BLaER1 (cell line): ENCODE results near the gene TNFRSF13B.
A peak's percentile ranks its signal among the peaks of the same experiment; 100 is the strongest.

Experiments
- H3K27ac ChIP-seq: shearing (Covaris generic); formaldehyde crosslinking; 2 replicates; pipeline ENCODE4 v1.8.1; 2022
- H3K27me3 ChIP-seq: shearing (Covaris generic); formaldehyde crosslinking; 2 replicates; pipeline ENCODE4 v1.8.1; 2022
- H3K36me3 ChIP-seq: shearing (Covaris generic); formaldehyde crosslinking; 2 replicates; pipeline ENCODE4 v1.8.1; 2022
- H3K4me1 ChIP-seq: shearing (Covaris generic); formaldehyde crosslinking; 2 replicates; pipeline ENCODE4 v1.8.1; 2022
- H3K4me2 ChIP-seq: shearing (Covaris generic); formaldehyde crosslinking; 2 replicates; pipeline ENCODE4 v1.8.1; 2022
- H3K4me3 ChIP-seq: shearing (Covaris generic); formaldehyde crosslinking; 2 replicates; pipeline ENCODE4 v1.8.1; 2022
- H3K9ac ChIP-seq: shearing (Covaris generic); formaldehyde crosslinking; 2 replicates; pipeline ENCODE4 v1.8.1; 2022
- H3K9me3 ChIP-seq: shearing (Covaris generic); formaldehyde crosslinking; 2 replicates; pipeline ENCODE4 v1.8.1; 2022
- H4K20me1 ChIP-seq: shearing (Covaris generic); formaldehyde crosslinking; 2 replicates; pipeline ENCODE4 v1.8.1; 2022
- Cebpa-rat ChIP-seq: shearing (Covaris generic); IDR thresholded peaks from 2 replicates; pipeline ENCODE4 v1.8.1; 2022

TNFRSF13B gene

DNA sequence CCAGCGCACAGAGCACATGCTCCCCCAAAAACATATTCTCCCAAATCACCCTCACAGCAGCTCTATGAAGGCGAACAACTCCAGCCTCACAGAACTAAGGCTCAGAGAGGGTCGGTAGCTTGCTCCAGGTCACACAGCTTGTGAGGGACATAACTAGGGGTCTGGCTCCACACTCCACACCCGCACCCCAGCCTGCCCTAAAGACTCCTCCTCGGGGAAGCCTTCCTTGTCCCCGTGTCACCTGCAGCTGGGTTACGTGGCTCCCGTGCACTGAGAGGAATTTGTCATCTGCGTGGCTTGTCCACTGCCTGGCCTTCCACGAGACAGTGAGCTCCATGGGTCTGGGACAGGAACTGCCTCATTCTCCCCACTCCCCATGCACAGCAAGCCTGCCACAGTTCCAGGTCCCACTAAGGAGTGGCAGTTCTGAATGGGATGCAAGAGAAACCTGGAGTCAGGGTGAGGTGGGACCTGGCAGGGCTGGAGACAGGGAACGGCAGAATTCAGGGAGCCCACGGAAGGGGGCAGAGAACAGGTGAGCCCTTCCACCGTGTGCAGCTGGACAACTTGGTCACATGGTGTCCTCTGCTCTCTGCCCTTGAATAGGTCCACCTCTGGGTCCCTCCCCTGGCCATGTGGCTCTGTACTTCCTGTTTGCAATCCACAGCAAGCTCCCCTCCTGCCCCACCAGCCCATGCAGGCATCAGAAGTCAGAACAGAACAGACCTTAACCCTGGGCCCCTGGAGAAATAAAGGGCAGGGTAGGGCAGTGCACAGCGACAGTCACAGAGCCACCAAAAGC is 27.4 kb downstream of the TNFRSF13B start:
- H3K36me3 ChIP-seq, result peaks cover 9% of the 10 kb centered on the region
- H3K4me2 ChIP-seq, result peak overlapping the region; percentile 72
- no peaks in the 10 kb centered on the region for H4K20me1 ChIP-seq

DNA sequence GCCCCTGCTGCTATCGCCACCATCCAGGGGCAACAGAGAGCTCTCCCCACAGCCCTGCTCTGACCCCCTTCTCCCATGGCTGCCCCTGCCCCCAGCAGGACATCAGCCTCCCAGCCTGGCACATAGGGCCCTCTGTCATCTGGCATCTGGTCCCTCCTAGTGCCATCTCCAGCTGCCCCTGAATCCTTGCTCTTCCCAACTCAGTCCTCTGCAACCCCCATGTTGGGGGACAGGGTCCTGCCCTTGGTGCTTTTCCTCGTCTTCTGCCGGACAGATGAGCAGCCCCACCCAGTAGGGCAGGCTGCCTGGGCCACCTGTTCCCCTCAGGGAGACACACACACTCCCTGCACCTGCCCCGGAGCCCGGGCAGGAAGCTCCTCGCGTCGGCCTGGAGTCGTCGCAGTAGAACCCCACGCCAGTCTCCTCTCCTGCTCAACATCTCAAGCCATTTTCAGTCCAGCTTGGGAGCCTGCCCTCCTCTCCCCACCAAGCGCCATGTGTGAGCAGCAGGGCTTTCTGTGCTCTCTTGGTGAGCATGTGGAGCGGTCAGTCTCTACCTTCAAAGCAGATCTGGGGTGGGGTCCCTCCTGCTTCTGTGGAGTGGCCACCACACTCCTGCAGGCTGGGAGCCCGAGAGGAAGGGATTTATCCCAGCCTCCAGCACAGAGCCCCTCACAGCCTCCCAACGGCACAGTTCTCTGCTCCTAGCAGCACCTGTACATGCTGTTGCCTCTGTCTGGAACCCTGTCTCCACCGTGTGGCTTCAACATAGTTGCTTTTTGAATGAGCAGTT is 28.2 kb downstream of the TNFRSF13B start:
- Histone ChIP-seq H3K9ac (0 out of 2 replicates have a peak overlapping the region, but pooled peaks have one; percentile 6), H3K9me3 (peaks cover 18% of the 10 kb centered on the region), H3K36me3 (peaks cover 8% of the 10 kb centered on the region), H4K20me1 (no peaks in the 10 kb centered on the region), H3K4me1 (peaks cover 69% of the 10 kb centered on the region), H3K4me2 (peak overlapping the region; percentile 72), H3K4me3 (no peak overlapping the region), H3K27me3 (no peaks in the 10 kb centered on the region), H3K27ac (peak overlapping the region; percentile 30; the same call in 1 of the 2 replicates)
- no peak for TF ChIP-seq Cebpa-rat

More for the DNA sequence above, 27.4 kb downstream of the TNFRSF13B start:
- Histone ChIP-seq H3K27me3 (no peaks in the 10 kb centered on the region), H3K27ac (no peak overlapping the region), H3K9ac (0 out of 2 replicates have a peak overlapping the region, but pooled peaks have one; percentile 6), H3K4me1 (peaks cover 61% of the 10 kb centered on the region), H3K4me3 (no peak overlapping the region), H3K9me3 (peaks cover 26% of the 10 kb centered on the region)
- no peak for TF ChIP-seq Cebpa-rat

DNA sequence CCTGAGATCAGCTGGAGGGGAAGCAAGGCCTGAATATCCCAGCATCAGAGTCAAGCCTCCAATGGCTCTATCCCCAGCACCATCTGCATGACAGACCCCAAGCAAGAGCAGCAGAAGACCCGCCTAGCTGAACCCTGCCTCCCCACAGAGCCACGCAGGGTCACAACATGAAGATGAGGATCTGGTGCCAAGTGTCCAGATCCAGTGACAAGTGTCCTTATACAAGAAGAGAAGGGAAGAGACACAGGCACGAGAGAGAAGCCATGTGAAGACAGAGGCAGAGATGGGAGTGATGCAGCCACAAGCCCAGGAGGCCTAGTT is 28.9 kb downstream of the TNFRSF13B start:
- Histone ChIP-seq H4K20me1 (no peaks in the 10 kb centered on the region), H3K9me3 (peaks cover 11% of the 10 kb centered on the region), H3K36me3 (peaks cover under 1% of the 10 kb centered on the region; the same call in 1 of the 2 replicates), H3K4me3 (no peak overlapping the region), H3K9ac (no peak overlapping the region), H3K4me2 (peak overlapping the region; percentile 72; the same call in 1 of the 2 replicates), H3K4me1 (peaks cover 74% of the 10 kb centered on the region), H3K27ac (peak overlapping the region; percentile 26; the same call in 1 of the 2 replicates), H3K27me3 (no peaks in the 10 kb centered on the region)
- TF ChIP-seq Cebpa-rat, result no peak

DNA sequence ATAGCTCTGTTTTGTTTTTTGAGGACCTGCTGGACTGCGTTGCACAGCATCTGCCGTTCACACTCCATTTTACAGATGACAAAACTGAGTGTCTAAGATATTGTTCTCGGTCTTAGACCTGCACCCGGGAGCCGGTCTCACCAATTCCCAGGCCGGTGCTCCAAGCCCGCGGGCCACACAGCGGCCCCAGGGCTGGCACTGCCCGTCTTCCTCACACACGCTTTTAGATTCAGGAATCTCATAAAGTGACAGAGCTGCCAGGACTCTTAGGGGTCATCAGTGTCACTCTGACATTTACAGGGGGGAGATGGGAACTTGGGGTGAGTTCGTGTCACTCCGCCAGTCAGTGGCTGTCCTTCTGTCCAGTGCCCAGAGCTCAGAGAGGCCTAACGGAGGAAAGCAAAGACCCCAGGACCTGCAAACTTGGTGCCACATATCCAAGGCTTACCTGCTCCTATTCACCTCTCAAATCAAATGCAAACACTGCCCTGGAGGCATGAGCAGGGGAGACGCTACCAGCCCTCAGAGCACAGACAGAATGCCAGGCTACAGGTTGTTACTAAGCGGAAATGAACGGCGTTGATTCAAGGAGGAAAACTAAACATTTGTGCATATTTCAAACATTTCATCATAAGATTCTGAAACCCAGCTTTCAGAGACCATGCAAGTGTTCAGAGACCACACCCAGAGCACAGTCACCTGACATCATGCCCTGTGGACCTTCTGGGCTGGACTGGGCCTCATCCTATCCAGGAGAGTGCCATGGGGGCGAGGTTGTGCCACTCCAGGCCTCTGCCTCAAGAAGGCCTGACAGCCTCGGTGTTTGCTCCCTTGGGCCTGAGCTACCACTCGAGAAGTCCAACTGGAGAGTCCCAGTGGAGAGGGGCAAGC is 29.5 kb downstream of the TNFRSF13B start:
- Histone ChIP-seq H3K4me3 (no peak overlapping the region), H3K27ac (peak overlapping the region; percentile 26; the same call in 1 of the 2 replicates)

GRCh38 chr17:16941072-16942036 is 30.6 kb downstream of the TNFRSF13B start:
- Histone ChIP-seq H3K4me2 (no peak overlapping the region), H3K27me3 (no peaks in the 10 kb centered on the region), H4K20me1 (no peaks in the 10 kb centered on the region), H3K27ac (no peak overlapping the region), H3K9ac (no peak overlapping the region), H3K4me3 (no peak overlapping the region), H3K36me3 (no peaks in the 10 kb centered on the region), H3K9me3 (no peaks in the 10 kb centered on the region), H3K4me1 (peaks cover 63% of the 10 kb centered on the region)
- no peak for TF ChIP-seq Cebpa-rat

More for the DNA sequence above, 29.5 kb downstream of the TNFRSF13B start:
- TF ChIP-seq Cebpa-rat, result no peak
- H3K9ac ChIP-seq, result no peak overlapping the region
- H3K27me3 ChIP-seq, result no peaks in the 10 kb centered on the region
- H3K4me2 ChIP-seq, result no peak overlapping the region
- H3K9me3 ChIP-seq, result peaks cover 5% of the 10 kb centered on the region; the same call in 1 of the 2 replicates
- H3K4me1 ChIP-seq, result peaks cover 73% of the 10 kb centered on the region
- H3K36me3 ChIP-seq, result no peaks in the 10 kb centered on the region
- no peaks in the 10 kb centered on the region for H4K20me1 ChIP-seq

- H3K4me3 ChIP-seq, result no peak overlapping the region
- H4K20me1 ChIP-seq, result no peaks in the 10 kb centered on the region
Observed at GRCh38 chr17:16940116-16940881, 31.6 kb downstream of the TNFRSF13B start.

GRCh38 chr17:16939606-16940115 is 32.3 kb downstream of the TNFRSF13B start:
- H3K36me3 ChIP-seq, result no peaks in the 10 kb centered on the region
- no peaks in the 10 kb centered on the region for H3K27me3 ChIP-seq
- H4K20me1 ChIP-seq, result no peaks in the 10 kb centered on the region
- H3K4me3 ChIP-seq, result no peak overlapping the region
- peak overlapping the region; percentile 65 for H3K4me2 ChIP-seq
- 0 out of 2 replicates have a peak overlapping the region, but pooled peaks have one; percentile 45 for H3K27ac ChIP-seq
- H3K9ac ChIP-seq, result no peak overlapping the region
- no peaks in the 10 kb centered on the region for H3K9me3 ChIP-seq
- TF ChIP-seq Cebpa-rat, result no peak
- peaks cover 46% of the 10 kb centered on the region for H3K4me1 ChIP-seq

More at GRCh38 chr17:16940116-16940881, 31.6 kb downstream of the TNFRSF13B start:
- Histone ChIP-seq H3K36me3 (no peaks in the 10 kb centered on the region), H3K4me2 (no peak overlapping the region), H3K27ac (no peak overlapping the region), H3K27me3 (no peaks in the 10 kb centered on the region), H3K9me3 (no peaks in the 10 kb centered on the region), H3K9ac (no peak overlapping the region), H3K4me1 (peaks cover 52% of the 10 kb centered on the region)
- TF ChIP-seq Cebpa-rat, result no peak

DNA sequence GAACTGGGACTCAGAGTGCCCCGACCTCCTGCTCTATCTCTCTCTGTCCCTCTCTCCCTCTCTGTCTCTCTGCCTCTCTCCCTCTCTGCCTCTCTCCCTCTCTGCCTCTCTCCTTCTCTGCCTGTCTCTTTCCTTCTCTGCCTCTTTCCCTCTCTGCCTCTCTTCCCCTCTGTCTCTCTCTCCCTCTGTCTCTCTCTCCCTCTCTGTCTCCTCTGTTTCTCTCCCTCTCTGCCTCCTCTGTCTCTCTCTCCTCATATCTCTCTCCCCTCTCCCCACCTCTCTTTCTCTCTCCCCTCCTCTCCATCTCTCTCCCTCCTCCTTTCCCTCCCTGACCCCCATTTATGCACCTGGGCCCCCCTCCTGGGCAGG is 32.7 kb downstream of the TNFRSF13B start:
- H3K9me3 ChIP-seq, result no peaks in the 10 kb centered on the region
- H3K4me2 ChIP-seq, result peak overlapping the region; percentile 65
- H3K9ac ChIP-seq, result no peak overlapping the region
- peak overlapping the region; percentile 45; the same call in 1 of the 2 replicates for H3K27ac ChIP-seq
- no peak for TF ChIP-seq Cebpa-rat
- H3K36me3 ChIP-seq, result no peaks in the 10 kb centered on the region
- no peak overlapping the region for H3K4me3 ChIP-seq
- H4K20me1 ChIP-seq, result no peaks in the 10 kb centered on the region
- H3K4me1 ChIP-seq, result peaks cover 41% of the 10 kb centered on the region
- H3K27me3 ChIP-seq, result no peaks in the 10 kb centered on the region
